Measurements from ENCODE around the gene JADE2. TPM values are rescaled to one million over a fixed set of nuclear protein-coding genes. Genes with fewer than 3 reads are reported as not detected.
A peak's percentile ranks its signal among the peaks of the same experiment; 100 is the strongest.

JADE2 gene
- total RNA-seq, 6 donors from 2014 or later = 51.5 to 102 (median 69.5) TPM

DNA sequence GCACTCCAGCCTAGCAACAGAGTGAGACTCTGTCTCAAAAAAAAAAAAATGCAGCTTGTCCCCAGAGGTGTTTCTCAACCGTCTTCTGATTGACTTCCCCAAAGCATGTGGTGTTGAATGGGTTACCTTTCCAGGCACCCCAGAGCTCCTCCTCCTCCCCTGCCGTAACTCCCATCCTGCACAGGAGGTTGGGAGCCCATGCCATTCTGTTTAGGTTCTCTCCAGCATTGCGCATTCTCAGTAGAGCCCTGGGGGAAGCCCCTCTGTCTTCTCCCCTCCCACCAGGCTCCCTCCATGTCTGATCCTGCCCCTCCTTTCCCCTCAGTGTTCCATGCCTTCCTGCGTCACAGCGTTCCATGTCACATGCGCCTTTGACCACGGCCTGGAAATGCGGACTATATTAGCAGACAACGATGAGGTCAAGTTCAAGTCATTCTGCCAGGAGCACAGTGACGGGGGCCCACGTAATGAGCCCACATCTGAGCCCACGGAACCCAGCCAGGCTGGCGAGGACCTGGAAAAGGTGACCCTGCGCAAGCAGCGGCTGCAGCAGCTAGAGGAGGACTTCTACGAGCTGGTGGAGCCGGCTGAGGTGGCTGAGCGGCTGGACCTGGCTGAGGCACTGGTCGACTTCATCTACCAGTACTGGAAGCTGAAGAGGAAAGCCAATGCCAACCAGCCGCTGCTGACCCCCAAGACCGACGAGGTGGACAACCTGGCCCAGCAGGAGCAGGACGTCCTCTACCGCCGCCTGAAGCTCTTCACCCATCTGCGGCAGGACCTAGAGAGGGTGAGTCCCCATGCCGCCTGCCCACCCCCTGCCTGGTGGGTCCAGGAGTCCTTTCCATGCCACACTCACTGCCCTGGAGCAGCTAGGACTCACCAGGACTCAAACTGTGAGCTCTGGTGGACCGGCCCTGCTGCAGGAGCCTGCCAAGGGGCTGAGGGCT, 40.6 kb downstream of the JADE2 start:
- TF ChIP-seq POLR2A (IDR thresholded peaks at IDR 0.05) (no peak), EP300 (IDR thresholded peaks at IDR 0.05) (no peak), POLR2AphosphoS5 (IDR thresholded peaks at IDR 0.05) (no peak)
- Histone ChIP-seq H3K36me3 (peaks cover 40 to 89% (median 80%) of the 10 kb centered on the region in 4 donors), H3K9me3 (no peaks in the 10 kb centered on the region), H3K4me3 (no peak overlapping the region), H3K4me1 (peaks cover 44 to 52% (median 47%) of the 10 kb centered on the region in 4 donors), H3K27ac (peak overlapping the region in 2 of 4 donors; percentile 79 to 80), H3K27me3 (no peaks in the 10 kb centered on the region)
- WGBS, 2 donors = 95 to 96% methylated on average over 20 to 28 of the region's 28 CpGs
- no peak for ATAC-seq (ENCODE audit: low FRiP score in 2 of 2)
- DNase-seq = no peak

DNA sequence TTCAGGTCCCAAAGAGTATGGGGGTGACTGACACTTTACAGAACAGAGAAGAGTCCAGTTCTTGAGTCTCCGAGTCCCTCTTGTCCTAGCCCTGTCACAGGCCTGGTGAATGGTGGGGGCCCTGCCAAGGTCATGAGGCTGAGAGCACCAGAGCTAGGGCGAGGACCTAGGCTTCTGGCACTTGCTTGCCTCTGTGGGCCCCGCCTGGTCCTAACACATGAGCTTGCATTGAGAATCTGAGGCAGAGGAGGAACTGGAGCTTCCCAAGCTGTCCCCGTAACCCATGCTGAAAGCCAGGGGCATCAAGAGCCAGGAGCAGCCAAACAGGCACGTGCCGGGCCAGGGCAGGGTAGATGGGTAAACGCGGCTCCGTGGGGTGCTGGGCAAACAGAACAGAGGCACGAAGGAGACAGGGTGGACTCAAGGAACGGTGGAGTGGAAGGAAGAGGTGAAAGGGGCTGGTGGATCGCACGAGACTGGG, 41.3 kb downstream of the JADE2 start:
- H3K27ac ChIP-seq = peak overlapping the region in 3 of 4 donors; percentile 19 to 80 (median 79)
- H3K36me3 ChIP-seq = peaks cover 36 to 89% (median 78%) of the 10 kb centered on the region in 4 donors

DNA sequence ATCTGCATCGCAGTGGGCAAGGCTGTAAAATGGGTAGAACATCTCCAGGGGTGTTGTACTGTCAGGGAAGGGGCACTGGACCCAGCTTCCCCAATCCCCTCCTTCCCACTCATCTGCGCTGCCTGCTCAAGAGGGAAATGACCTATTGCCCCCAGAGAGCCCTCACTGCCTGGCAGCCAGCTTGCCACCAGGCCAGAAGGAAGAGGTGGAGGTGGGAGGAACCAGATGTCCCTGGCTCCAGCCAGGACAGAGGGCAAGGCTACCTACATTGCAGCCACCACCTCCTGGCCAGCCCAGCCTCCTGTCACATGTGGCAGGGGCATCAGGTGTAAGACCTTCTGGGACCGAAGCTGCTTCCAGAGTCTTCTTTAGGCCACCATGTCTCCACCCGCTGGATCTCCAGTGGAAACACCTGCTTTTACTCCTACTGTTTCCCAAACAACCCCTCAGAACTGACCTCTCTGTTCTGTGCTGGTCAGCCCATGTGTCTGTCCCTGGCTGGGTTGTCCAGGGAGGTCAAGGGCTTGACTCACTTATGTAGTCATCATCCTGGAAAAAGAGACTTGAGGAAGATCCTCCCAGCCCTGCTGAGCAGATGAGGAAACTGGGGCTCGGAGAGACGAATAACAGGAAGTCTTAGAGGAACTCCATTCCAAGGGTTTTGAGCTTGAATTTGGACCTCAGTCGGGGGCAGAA, 42.3 kb downstream of the JADE2 start:
- Histone ChIP-seq H3K4me1 (peaks cover 35 to 40% (median 36%) of the 10 kb centered on the region in 4 donors), H3K36me3 (peaks cover 39 to 89% (median 78%) of the 10 kb centered on the region in 4 donors), H3K4me3 (no peak overlapping the region), H3K9me3 (no peaks in the 10 kb centered on the region), H3K27ac (peak overlapping the region; percentile 21 to 80 (median 77)), H3K27me3 (no peaks in the 10 kb centered on the region)
- 64 to 69% methylated on average over 7 of the region's 7 CpGs for WGBS, 2 donors
- peak in 1 of 2 donors; percentile 52 for DNase-seq
- ATAC-seq (ENCODE audit: low FRiP score in 2 of 2) = peak; percentile 50 to 90
- no peak for TF ChIP-seq EP300 (IDR thresholded peaks at IDR 0.05)
- peak; percentile 24 to 68 for TF ChIP-seq POLR2AphosphoS5 (IDR thresholded peaks at IDR 0.05)

More for the DNA sequence above, 41.3 kb downstream of the JADE2 start:
- DNase-seq (no peak), ATAC-seq (ENCODE audit: low FRiP score in 2 of 2) (no peak)
- H3K27me3 ChIP-seq = no peaks in the 10 kb centered on the region
- H3K4me1 ChIP-seq = peaks cover 44 to 47% (median 45%) of the 10 kb centered on the region in 4 donors
- no peaks in the 10 kb centered on the region for H3K9me3 ChIP-seq
- WGBS, 2 donors = 89 to 91% methylated on average over 11 to 12 of the region's 13 CpGs
- TF ChIP-seq, protein P1, sequence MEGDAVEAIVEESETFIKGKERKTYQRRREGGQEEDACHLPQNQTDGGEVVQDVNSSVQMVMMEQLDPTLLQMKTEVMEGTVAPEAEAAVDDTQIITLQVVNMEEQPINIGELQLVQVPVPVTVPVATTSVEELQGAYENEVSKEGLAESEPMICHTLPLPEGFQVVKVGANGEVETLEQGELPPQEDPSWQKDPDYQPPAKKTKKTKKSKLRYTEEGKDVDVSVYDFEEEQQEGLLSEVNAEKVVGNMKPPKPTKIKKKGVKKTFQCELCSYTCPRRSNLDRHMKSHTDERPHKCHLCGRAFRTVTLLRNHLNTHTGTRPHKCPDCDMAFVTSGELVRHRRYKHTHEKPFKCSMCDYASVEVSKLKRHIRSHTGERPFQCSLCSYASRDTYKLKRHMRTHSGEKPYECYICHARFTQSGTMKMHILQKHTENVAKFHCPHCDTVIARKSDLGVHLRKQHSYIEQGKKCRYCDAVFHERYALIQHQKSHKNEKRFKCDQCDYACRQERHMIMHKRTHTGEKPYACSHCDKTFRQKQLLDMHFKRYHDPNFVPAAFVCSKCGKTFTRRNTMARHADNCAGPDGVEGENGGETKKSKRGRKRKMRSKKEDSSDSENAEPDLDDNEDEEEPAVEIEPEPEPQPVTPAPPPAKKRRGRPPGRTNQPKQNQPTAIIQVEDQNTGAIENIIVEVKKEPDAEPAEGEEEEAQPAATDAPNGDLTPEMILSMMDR (IDR thresholded peaks at IDR 0.05) = no peak
- TF ChIP-seq POLR2A (IDR thresholded peaks at IDR 0.05) (no peak), POLR2AphosphoS5 (IDR thresholded peaks at IDR 0.05) (no peak), EP300 (IDR thresholded peaks at IDR 0.05) (no peak)
- H3K4me3 ChIP-seq = no peak overlapping the region

DNA sequence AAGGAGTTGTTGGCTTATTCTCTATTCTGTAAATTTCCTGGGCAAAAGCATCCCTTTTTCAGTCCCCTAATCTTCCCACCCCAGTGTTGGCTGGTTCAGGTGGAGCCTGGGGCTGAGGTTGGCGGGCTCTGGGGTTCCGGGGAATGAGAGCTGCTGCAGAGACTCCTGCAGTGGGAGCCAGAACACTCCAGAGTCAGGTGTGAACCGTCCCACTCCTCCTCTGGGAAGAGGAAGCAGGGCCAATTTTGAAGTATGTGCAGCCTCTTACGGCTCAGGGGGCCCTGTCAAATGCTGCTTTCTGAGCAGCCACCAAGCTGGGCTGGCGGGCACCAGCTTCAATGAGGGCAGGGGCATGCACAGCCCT, 42.8 kb downstream of the JADE2 start:
- peak overlapping the region; percentile 21 to 80 (median 77) for H3K27ac ChIP-seq
- peaks cover 40 to 89% (median 78%) of the 10 kb centered on the region in 4 donors for H3K36me3 ChIP-seq
- H3K4me1 ChIP-seq = peaks cover 35 to 40% (median 36%) of the 10 kb centered on the region in 4 donors
- ATAC-seq (ENCODE audit: low FRiP score in 2 of 2) (no peak), DNase-seq (no peak)
- WGBS, 2 donors = 77 to 94% methylated on average over 2 to 5 of the region's 5 CpGs
- TF ChIP-seq EP300 (IDR thresholded peaks at IDR 0.05) (no peak), POLR2AphosphoS5 (IDR thresholded peaks at IDR 0.05) (no peak), POLR2A (IDR thresholded peaks at IDR 0.05) (no peak)
- TF ChIP-seq, protein P1 (IDR thresholded peaks at IDR 0.05) = no peak
- H3K9me3 ChIP-seq = no peaks in the 10 kb centered on the region
- no peak overlapping the region for H3K4me3 ChIP-seq
- H3K27me3 ChIP-seq = no peaks in the 10 kb centered on the region

DNA sequence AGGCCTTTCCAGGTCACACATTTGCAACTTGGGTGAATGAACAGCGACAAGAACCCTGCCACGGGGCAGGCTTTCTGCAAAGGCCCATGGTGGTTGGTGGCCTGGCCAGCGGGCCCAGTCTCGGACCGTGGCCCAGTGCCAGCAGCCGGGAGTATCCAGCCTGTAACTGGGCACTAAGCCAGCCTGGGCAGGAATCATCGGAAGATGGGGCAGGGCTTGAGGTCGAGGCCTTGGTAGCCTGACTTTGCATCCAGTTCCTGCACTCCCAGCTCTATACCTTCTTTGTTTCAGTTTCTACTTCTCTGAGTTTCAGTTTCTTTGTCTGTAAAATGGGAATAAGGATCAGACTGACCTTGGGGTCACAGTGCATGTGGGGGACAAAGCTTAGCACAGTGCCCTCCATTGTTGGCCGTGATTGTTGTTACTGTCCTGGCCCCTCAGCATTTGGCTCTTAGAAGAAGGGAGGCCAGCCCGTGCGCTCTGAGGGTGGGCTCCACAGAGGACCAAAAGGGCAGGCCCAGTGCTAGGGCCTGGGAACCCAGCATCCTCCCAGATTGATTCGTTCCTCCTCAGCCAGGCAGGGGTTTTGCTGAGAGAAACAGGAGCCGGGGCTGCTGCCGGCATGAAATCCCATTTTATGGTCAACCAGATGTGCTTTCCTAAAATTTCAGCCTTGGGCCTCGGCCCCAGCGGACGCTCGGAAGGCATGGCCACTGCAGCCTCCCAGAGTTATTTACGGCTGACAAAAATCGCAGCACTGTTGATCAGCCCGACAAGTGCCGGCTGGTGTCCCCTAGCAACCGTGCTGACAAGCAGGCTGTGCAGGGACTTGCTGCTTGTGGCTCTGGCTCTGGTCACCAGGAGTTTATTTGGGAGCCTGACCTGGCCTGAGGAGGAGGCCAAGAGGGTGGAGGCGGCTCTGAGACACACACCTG, 43.6 kb downstream of the JADE2 start:
- WGBS, 2 donors = 55 to 59% methylated on average over 8 to 24 of the region's 24 CpGs
- Histone ChIP-seq H3K4me1 (peaks cover 35 to 40% (median 36%) of the 10 kb centered on the region in 4 donors), H3K27me3 (no peaks in the 10 kb centered on the region), H3K36me3 (peaks cover 38 to 89% (median 78%) of the 10 kb centered on the region in 4 donors), H3K27ac (peak overlapping the region; percentile 21 to 80 (median 77)), H3K9me3 (no peaks in the 10 kb centered on the region), H3K4me3 (no peak overlapping the region)
- DNase-seq = peak; percentile 72 to 88
- peak; percentile 27 to 49 for ATAC-seq (ENCODE audit: low FRiP score in 2 of 2)
- TF ChIP-seq, protein P1 (IDR thresholded peaks at IDR 0.05) = no peak
- TF ChIP-seq POLR2A (IDR thresholded peaks at IDR 0.05) = no peak
- no peak for TF ChIP-seq EP300 (IDR thresholded peaks at IDR 0.05)
- peak; percentile 14 to 34 for TF ChIP-seq POLR2AphosphoS5 (IDR thresholded peaks at IDR 0.05)

Data from upper lobe of left lung (tissue), 6 donors.